Caco-2 (cell line): ENCODE data around the gene RAB30. TPM values are rescaled to one million over a fixed set of nuclear protein-coding genes. Genes with fewer than 3 reads are reported as not detected.
A peak's percentile ranks its signal among the peaks of the same experiment; 100 is the strongest.

ENCODE experiments used
- BruUV-seq: library from RNA; stranded (reverse); fragments of 400-500 nt; replicated peaks from 2 replicates; lab custom pipeline; 2021; lab: Mats Ljungman, UMichigan
- CTCF ChIA-PET: fragments of 300-600 bp; sonication (Branson Sonifier 250); formaldehyde crosslinking; loops from one replicate; lab custom pipeline; 2022; ENCODE audit warnings: antibody characterized with exemption; lab: Charles Lee
- POLR2A ChIA-PET: fragments of 300-600 bp; sonication (Branson Sonifier 250); formaldehyde crosslinking; loops from one replicate; lab custom pipeline; 2022; ENCODE audit warnings: antibody characterized with exemption; lab: Charles Lee
- DNase-seq, 2 experiments: peaks; one replicate each; pipeline versions ENCODE4 v3.0.0 to v3.0.0-alpha.2; 2020 to 2022
- H3K27me3 ChIP-seq: replicated peaks from 2 replicates; pipeline ENCODE4 v1.6.0; 2011; ENCODE audit warnings: low read length; ENCODE audit not compliant: control insufficient read depth, insufficient read depth
- H3K36me3 ChIP-seq: 2 replicates; pipeline ENCODE4 v1.5.1; 2011; ENCODE audit warnings: low read length; ENCODE audit not compliant: control insufficient read depth, insufficient read depth
- H3K4me1 ChIP-seq: fragments of 250-450 bp; sonication (Bioruptor Pico); 2 replicates; pipeline ENCODE4 v1.5.1; 2020; ENCODE audit warnings: mild to moderate bottlenecking
- H3K4me3 ChIP-seq: 2 replicates; pipeline ENCODE4 v1.5.1; 2011; ENCODE audit warnings: low read depth, mild to moderate bottlenecking, control low read depth, low read length
- H3K9me3 ChIP-seq: fragments of 250-450 bp; sonication (Bioruptor Pico); 2 replicates; pipeline ENCODE4 v1.5.1; 2020; ENCODE audit warnings: mild to moderate bottlenecking, moderate library complexity
- H3K27ac Mint-ChIP-seq: one replicate; pipeline ENCODE4 v1.8.0; 2022; ENCODE audit warnings: mixed read lengths; ENCODE audit not compliant: unreplicated experiment
- H3K27me3 Mint-ChIP-seq: one replicate; pipeline ENCODE4 v1.8.0; 2022; ENCODE audit warnings: mixed read lengths; ENCODE audit not compliant: insufficient read depth, unreplicated experiment
- H3K36me3 Mint-ChIP-seq: one replicate; pipeline ENCODE4 v1.8.0; 2022; ENCODE audit warnings: mild to moderate bottlenecking, mixed read lengths; ENCODE audit not compliant: insufficient read depth, unreplicated experiment
- H3K4me1 Mint-ChIP-seq: one replicate; pipeline ENCODE4 v1.8.0; 2022; ENCODE audit warnings: low read depth, mixed read lengths; ENCODE audit not compliant: unreplicated experiment
- H3K4me3 Mint-ChIP-seq: one replicate; pipeline ENCODE4 v1.8.0; 2022; ENCODE audit warnings: mild to moderate bottlenecking, moderate library complexity, mixed read lengths; ENCODE audit not compliant: unreplicated experiment
- H3K9me3 Mint-ChIP-seq: one replicate; pipeline ENCODE4 v1.8.0; 2022; ENCODE audit warnings: mixed read lengths; ENCODE audit not compliant: unreplicated experiment
- CTCF ChIP-seq, 2 experiments: fragments of 200-600 bp in 1 of 2; IDR thresholded peaks; 1 replicate in 1 of 2; 2 replicates in 1 of 2; pipeline versions ENCODE4 v1.5.1 to v1.8.0; 2011 to 2022; ENCODE audit warnings: antibody characterized with exemption in 1 of 2, control low read depth in 1 of 2, inconsistent platforms in 1 of 2, low read depth in 1 of 2, low read length in 1 of 2, mild to moderate bottlenecking in 1 of 2, moderate library complexity in 1 of 2; ENCODE audit not compliant: insufficient read depth in 1 of 2, severe bottlenecking in 1 of 2, unreplicated experiment in 1 of 2
- intact Hi-C: fragments of 100-400 bp; cut with micrococcal nuclease; formaldehyde crosslinking; loops from one replicate; pipeline ENCODE4 v1.10.0; 2022; ENCODE audit not compliant: unreplicated experiment
- total RNA-seq: library from RNA; stranded (reverse); gene quantifications from 2 replicates; pipeline ENCODE4 v1.2.3, GENCODE V29; 2022

The RAB30 gene
- total RNA-seq, 1 experiment from 2014 or later: 13.5 TPM

GRCh38 chr11:83002053-83002452 is 69.6 kb downstream of the RAB30 start:
- H3K4me3 Mint-ChIP-seq: no peak overlapping the region
- Histone ChIP-seq H3K9me3 (no peaks in the 10 kb centered on the region), H3K4me1 (peaks cover 12% of the 10 kb centered on the region), H3K27me3 (no peaks in the 10 kb centered on the region), H3K4me3 (no peak overlapping the region), H3K36me3 (no peaks in the 10 kb centered on the region)
- BruUV-seq: no TSS peak
- intact Hi-C loops: no loop called here
- ChIA-PET POLR2A (no interaction called here), CTCF (no interaction called here)
- DNase-seq: no peak
- H3K36me3 Mint-ChIP-seq: no peaks in the 10 kb centered on the region
- H3K27ac Mint-ChIP-seq: no peak overlapping the region
- H3K27me3 Mint-ChIP-seq: no peaks in the 10 kb centered on the region
- no peak for TF ChIP-seq CTCF (IDR thresholded peaks at IDR 0.05; ENCODE audit: insufficient read depth in 1 of 2, low read depth in 1 of 2, low read length in 1 of 2, severe bottlenecking in 1 of 2, unreplicated experiment in 1 of 2)
- H3K4me1 Mint-ChIP-seq: peaks cover 12% of the 10 kb centered on the region
- H3K9me3 Mint-ChIP-seq: no peaks in the 10 kb centered on the region

DNA sequence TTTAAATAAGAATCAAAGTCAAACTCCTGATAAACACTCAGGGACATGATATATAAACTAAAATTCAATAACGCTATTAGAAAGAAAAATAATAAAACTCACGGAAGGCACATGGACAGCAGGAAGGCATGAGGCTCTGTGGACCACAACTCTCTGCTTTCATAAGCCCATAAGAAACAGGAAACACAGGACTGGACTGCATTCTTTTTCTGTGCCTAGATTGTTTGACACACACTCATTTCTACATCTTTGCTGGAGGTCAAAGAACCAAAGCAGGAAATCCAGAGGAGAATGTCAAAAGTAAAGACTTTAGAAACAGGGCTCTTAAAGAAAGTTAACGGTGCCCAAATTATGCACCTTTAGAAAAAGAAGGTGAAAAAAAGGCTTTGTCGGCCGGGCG is 71.3 kb downstream of the RAB30 start:
- Histone ChIP-seq H3K27me3 (no peaks in the 10 kb centered on the region), H3K36me3 (no peaks in the 10 kb centered on the region), H3K4me1 (peaks cover 14% of the 10 kb centered on the region), H3K9me3 (no peaks in the 10 kb centered on the region), H3K4me3 (no peak overlapping the region)
- POLR2A ChIA-PET: no interaction called here
- no peak for DNase-seq
- Mint-ChIP-seq H3K27ac (no peak overlapping the region), H3K9me3 (no peaks in the 10 kb centered on the region), H3K4me3 (no peak overlapping the region), H3K4me1 (no peaks in the 10 kb centered on the region), H3K36me3 (no peaks in the 10 kb centered on the region), H3K27me3 (no peaks in the 10 kb centered on the region)
- CTCF ChIA-PET: no interaction called here
- TF ChIP-seq CTCF (IDR thresholded peaks at IDR 0.05; ENCODE audit: insufficient read depth in 1 of 2, low read depth in 1 of 2, low read length in 1 of 2, severe bottlenecking in 1 of 2, unreplicated experiment in 1 of 2): no peak
- BruUV-seq: no TSS peak
- intact Hi-C loops: no loop called here

DNA sequence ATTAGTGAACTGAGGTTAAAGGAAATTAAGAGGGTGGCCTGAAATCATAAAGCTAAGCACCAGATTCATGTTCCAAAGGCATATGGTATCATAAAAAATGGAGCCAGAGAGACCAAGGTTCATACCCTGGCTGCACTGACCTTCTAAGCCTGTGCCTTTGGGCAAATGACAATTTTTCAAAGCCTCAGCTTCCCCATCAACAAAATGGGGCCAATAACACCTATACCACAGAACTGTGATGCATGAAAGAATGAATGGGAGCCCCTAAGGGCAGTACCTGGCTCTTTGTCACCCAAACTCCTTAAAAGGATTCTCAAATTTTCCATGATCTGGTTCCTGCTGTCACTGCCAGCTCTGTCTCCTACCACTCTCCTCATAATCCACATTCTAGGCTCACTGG is 72.5 kb downstream of the RAB30 start:
- H3K4me3 ChIP-seq: no peak overlapping the region
- no peak for TF ChIP-seq CTCF (IDR thresholded peaks at IDR 0.05; ENCODE audit: insufficient read depth in 1 of 2, low read depth in 1 of 2, low read length in 1 of 2, severe bottlenecking in 1 of 2, unreplicated experiment in 1 of 2)
- ChIA-PET POLR2A (no interaction called here), CTCF (interaction anchor here (0.6 kb wide), 1 partner anchor 539 kb away, joined by 3 read pairs; no protein-coding TSS in a partner anchor)
- H3K36me3 ChIP-seq: no peaks in the 10 kb centered on the region
- H3K4me3 Mint-ChIP-seq: no peak overlapping the region
- peak overlapping the region; percentile 8 for H3K27ac Mint-ChIP-seq
- intact Hi-C loops: no loop called here
- no peaks in the 10 kb centered on the region for H3K27me3 Mint-ChIP-seq
- peaks cover 14% of the 10 kb centered on the region for H3K4me1 ChIP-seq
- no peaks in the 10 kb centered on the region for H3K36me3 Mint-ChIP-seq
- H3K27me3 ChIP-seq: no peaks in the 10 kb centered on the region
- DNase-seq: no peak
- BruUV-seq: no TSS peak
- no peaks in the 10 kb centered on the region for H3K9me3 Mint-ChIP-seq
- H3K9me3 ChIP-seq: no peaks in the 10 kb centered on the region
- no peaks in the 10 kb centered on the region for H3K4me1 Mint-ChIP-seq
